ENCODE results near the gene LSM14B. TPM values are rescaled to one million over a fixed set of nuclear protein-coding genes. Genes with fewer than 3 reads are reported as not detected.
A peak's percentile ranks its signal among the peaks of the same experiment; 100 is the strongest.

LSM14B gene
- total RNA-seq, 1 donor from 2014 or later = 23.3 TPM

DNA sequence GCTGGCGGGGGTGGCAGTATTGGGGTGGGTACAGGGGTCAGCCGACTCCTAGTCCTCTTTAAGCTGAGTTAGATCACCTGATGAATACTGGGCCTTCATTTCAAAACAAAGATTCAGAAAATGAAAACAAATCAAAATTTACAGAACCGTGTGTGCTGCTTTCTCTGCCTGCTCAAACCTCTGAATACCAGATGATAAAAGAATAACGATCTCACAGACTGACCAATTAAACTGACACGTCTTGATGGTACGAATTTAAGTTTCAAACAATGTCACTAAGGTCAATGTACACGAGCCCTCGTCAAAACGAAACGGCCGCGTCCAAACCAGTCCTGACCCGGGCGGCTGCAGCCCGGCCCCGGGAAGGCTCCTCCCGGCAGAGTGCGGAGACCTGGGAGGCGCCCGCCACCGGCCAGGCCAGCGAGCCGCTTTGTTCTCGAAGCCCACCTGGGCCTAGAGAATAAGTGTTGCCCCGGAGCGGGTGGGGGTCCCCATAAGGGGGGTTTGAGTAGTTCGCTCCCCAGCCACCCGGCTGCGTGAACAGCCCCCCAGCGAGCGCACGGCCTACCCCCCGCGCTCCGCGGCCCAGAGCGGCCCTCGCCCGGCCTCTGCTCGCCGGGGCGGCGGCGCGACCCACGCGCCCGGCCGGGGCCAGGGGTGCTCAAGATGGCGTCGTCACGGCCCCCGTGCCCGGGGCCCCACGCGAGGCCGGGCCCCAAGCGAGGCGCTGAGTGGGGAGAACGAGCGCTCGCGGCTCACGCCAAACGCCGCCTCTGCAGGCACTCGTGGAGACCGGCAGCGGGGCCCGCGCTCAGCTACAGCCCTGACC is 20.2 kb downstream of the LSM14B start:
- no peak for DNase-seq (ENCODE audit: low read depth)
- peak overlapping the region; percentile 80 for H3K4me3 ChIP-seq (ENCODE audit: low read depth, low read length)
- TF ChIP-seq, protein P1, sequence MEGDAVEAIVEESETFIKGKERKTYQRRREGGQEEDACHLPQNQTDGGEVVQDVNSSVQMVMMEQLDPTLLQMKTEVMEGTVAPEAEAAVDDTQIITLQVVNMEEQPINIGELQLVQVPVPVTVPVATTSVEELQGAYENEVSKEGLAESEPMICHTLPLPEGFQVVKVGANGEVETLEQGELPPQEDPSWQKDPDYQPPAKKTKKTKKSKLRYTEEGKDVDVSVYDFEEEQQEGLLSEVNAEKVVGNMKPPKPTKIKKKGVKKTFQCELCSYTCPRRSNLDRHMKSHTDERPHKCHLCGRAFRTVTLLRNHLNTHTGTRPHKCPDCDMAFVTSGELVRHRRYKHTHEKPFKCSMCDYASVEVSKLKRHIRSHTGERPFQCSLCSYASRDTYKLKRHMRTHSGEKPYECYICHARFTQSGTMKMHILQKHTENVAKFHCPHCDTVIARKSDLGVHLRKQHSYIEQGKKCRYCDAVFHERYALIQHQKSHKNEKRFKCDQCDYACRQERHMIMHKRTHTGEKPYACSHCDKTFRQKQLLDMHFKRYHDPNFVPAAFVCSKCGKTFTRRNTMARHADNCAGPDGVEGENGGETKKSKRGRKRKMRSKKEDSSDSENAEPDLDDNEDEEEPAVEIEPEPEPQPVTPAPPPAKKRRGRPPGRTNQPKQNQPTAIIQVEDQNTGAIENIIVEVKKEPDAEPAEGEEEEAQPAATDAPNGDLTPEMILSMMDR (conservative IDR thresholded peaks at IDR 0.05; ENCODE audit: low read depth, low read length) = no peak

DNA sequence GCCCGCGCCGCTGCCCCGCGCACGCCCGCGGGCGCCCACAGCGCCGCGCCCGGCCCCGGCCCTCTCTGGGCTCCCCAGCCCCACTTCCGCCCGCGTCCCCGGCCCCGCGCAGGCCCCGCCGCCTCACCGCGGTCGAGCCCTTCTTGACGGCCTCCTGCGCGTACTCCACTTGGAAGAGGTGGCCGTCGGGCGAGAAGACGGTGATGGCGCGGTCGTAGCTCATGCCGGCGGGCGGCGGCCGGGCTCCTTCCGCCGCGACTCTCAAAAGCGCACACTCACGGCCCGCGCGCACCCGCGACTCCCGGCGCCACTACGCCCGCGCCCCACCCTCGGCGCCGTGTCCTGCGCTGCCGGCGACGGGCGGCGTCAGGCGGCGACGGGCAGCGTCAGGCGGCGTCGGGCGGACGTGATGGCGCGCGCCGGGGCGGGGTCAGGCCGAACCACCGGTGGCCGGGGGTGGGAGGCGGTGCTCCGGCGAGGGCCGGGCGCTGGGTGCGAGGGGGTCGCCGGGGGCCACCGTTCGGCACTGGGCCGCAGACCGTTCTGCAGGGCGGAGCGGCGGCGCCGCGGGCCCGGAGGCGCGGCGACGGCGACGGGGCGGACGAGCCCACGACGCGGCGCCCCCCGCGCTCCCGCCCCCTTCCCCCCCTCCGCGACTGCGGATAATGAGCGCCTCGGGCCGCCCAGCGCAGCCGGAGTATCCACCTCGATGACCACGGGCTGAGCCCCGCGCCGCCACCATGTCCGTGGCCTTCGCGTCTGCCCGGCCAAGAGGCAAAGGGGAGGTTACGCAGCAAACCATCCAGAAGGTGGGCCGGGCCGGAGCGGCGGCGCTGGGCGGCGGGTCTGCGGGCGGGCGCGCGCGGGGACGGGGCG is 21.0 kb downstream of the LSM14B start, which contains the start of the genes PSMA7 and SS18L1:
TSS of gene PSMA7 (minus strand) at position 314 of the 876 bp plus-strand sequence. CDS start at position 223, 91 bp downstream.
TSS of gene SS18L1 (plus strand) at position 689 of the 876 bp plus-strand sequence. CDS start at position 741, 52 bp downstream.
- peak within 1 kb of the TSS; percentile 80 for H3K4me3 ChIP-seq (ENCODE audit: low read depth, low read length)
- TF ChIP-seq, protein P1 (conservative IDR thresholded peaks at IDR 0.05; ENCODE audit: low read depth, low read length) = no peak
- DNase-seq (ENCODE audit: low read depth) = no peak

DNA sequence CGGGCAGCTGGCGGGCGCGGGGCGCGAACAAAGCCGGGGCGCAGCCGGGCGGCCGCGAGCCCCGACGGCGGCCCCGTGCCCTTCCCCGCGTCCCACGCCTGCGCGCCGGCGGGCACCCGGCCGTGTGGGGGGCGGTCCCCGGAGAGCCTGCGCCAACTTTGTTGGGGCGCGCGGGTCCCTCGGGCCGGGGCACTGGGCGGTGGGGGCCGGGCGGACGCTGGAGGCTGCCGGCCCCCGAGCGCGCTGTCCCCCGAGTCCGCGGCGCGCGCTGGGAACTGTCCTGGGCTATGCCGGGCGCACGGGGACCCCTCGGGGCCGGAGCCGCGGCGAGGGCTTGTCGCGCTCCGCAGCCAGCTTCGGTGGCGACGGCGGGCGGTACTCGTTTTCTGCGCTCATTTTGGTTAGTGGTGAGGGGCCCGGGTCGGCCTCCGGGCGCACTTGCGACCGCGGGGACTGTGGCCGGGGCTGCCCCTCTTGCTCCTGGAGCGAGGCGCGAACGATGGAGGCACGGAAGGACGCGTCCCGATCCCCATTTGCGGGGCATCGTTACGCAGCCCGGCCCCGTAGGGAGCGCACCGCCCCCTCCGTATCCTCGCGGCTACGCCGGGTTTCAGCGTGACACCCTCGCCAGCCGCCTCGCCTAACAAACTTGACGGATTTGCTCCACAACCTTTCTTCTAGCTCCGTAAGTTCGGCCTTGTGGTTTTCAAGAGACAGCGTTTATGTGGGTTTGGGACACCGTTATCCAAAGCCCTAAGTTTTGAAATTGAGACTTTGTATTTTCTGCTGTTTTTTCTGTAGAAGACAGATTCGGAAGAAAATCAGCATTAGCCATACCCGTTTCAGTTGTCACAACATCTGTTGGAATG is 21.9 kb downstream of the LSM14B start:
- TF ChIP-seq, protein P1 (conservative IDR thresholded peaks at IDR 0.05; ENCODE audit: low read depth, low read length) = no peak
- peak overlapping the region; percentile 80 for H3K4me3 ChIP-seq (ENCODE audit: low read depth, low read length)
- DNase-seq (ENCODE audit: low read depth) = no peak

DNA sequence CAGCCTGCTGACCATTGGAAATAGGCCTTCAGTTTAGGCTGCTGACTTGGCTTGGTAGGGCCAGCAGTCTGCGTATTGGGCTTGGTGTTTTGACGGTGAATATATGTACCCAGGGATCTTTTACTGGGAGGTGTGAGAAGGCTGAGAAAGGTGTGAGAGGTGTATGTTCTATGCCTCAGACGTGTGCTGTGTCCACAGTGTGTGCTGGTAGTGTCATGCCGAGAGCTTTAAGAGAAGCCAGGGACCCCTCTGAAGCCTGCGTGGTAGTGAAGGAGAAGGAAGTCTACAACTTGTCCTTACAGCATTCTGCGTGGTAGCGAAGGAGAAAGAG is 23.4 kb downstream of the LSM14B start:
- no peak overlapping the region for H3K4me3 ChIP-seq (ENCODE audit: low read depth, low read length)
- DNase-seq (ENCODE audit: low read depth) = no peak
- TF ChIP-seq, protein P1 (conservative IDR thresholded peaks at IDR 0.05; ENCODE audit: low read depth, low read length) = no peak

DNA sequence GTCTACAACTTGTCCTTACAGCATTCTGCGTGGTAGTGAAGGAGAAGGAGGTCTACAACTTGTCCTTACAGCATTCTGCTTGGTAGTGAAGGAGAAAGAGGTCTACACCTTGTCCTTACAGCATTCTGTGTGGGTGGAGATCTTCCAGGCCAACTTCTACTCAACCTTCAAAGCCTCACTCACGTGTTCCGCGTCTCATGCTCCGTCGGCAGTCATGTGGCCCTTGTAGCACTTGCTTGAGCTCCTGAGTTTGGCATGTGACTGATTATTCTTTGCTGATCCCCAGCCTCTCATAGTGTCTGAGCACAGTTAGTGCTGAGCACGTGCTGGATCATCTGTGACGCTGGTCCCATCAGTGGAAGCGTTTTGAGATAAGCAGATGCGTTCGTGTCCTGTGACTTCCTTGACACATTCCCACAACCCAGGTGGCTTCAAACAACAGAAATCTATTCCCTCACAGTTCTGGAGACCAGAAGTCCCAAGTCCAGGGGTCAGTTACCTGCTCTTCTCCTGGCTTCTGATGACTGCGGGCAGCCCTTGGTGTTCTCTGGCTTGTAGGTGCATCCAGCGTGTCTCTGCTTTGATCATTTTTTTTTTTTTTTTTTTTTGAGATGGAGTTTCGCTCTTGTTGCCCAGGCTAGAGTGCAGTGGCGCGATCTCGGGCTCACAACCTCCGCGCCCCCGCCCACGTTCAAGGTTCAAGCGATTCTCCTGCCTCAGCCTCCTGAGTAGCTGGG is 23.9 kb downstream of the LSM14B start:
- no peak overlapping the region for H3K4me3 ChIP-seq (ENCODE audit: low read depth, low read length)
- DNase-seq (ENCODE audit: low read depth) = no peak
- TF ChIP-seq, protein P1 (conservative IDR thresholded peaks at IDR 0.05; ENCODE audit: low read depth, low read length) = no peak

DNA sequence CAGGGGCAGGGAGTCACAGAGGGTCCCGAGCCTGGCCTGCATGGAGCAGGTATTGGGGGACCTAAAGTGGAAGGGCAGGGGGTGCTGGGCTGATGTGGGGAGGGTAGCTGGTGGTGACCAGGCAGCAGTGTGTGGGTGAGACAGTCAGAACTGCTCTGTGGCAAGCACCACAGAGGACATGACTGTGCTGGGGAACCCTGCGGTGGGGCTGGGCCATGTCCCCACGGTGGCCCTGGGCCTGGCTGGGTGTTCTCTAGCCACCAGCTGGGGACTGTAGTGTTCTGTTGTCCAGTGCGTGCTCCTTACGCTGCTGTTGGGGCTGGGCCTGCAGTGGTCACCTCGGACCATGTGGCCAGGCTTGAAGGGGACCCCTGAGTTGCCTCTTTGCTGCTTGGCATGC is 24.9 kb downstream of the LSM14B start:
- TF ChIP-seq, protein P1 (conservative IDR thresholded peaks at IDR 0.05; ENCODE audit: low read depth, low read length) = no peak
- DNase-seq (ENCODE audit: low read depth) = no peak
- H3K4me3 ChIP-seq (ENCODE audit: low read depth, low read length) = no peak overlapping the region

Data from epithelial cell of proximal tubule (primary cell).